DMS79 (cell line): ENCODE measurements around the gene CCDC178.
"Not testable (repeated sequence)": the region's sequence is repeated elsewhere in the genome, so short reads cannot be mapped to it uniquely, and the experiment has no call there.

Experiments used
- DNase-seq: peaks from one replicate; lab custom pipeline; 2025; lab: John Stamatoyannopoulos, UW

CCDC178 gene

GRCh38 chr18:33210575-33211189 is 229.8 kb downstream of the CCDC178 start:
- peak; percentile 11 for DNase-seq

DNA sequence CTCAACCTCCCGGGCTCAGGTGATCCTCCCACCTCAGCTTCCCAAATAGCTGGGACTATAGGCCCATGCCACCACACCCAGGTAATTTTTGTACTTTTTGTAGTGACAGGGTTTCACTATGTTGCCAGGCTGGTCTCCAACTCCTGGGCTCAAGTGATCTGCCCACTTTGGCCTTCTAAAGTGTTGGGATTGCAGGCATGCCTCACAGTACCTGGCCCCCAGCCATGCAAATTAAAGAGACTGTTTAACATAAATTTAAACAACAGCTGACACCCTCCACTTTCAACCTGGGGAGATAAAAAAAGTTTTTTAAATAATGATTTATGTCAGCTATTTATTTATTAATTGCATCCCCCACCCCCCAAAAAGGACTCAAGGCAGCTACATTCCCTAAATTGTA is 234.7 kb downstream of the CCDC178 start:
- DNase-seq = no peak

DNA sequence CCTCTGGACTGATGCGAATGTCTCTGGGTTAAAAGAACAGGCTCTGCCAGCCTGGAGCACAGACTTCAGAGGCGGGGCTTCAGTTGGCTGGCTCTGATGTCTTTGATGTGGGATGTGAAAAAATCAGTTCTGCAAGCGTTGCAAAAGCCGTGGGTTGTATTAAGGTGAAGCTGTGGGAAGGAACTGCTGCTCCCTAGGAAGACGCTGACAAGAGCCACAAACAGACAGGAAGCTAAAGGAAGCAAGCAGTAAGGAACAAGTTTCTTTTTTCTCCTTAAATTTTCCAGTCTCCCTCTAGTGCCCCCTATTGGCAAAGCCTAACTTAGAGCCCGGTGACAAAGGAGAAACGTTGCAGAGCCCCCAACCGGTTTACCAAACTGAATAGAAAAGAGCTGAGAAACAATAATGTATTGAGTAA is 239.0 kb downstream of the CCDC178 start:
- no peak for DNase-seq

- DNase-seq = no peak
These were observed 244.7 kb downstream of the CCDC178 start for GRCh38 chr18:33195795-33196194.

DNA sequence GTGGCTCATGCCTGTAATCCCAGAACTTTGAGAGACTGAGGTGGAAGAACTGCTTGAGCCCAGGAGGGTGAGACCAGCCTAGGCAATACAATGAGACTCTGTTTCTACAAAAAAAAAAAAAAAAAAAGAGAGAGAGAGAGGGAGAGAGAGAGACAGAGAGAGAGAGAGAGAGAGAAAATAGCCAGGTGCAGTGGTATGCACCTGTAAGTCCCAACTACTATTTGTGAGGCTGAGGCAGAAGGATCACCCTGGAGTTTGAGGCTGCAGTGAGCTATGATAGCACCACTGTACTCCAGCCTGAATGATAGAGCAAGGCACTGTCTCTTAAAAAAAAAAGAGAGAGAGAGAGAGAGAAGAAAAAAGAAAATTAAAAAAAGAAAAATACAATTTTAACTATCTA is 245.7 kb downstream of the CCDC178 start:
- DNase-seq = no peak

GRCh38 chr18:33184958-33185357 is 255.6 kb downstream of the CCDC178 start:
- DNase-seq = no peak

GRCh38 chr18:33184175-33184574 is 256.3 kb downstream of the CCDC178 start:
- DNase-seq = no peak

GRCh38 chr18:33183136-33183535 is 257.4 kb downstream of the CCDC178 start:
- no peak for DNase-seq

GRCh38 chr18:33181016-33181415 is 259.5 kb downstream of the CCDC178 start:
- DNase-seq = no peak

- DNase-seq = no peak
These were observed 271.3 kb downstream of the CCDC178 start for GRCh38 chr18:33169218-33169617.

GRCh38 chr18:33164121-33164520 is 276.4 kb downstream of the CCDC178 start:
- not testable (repeated sequence) for DNase-seq

GRCh38 chr18:33161131-33161530 is 279.4 kb downstream of the CCDC178 start:
- no peak for DNase-seq

DNA sequence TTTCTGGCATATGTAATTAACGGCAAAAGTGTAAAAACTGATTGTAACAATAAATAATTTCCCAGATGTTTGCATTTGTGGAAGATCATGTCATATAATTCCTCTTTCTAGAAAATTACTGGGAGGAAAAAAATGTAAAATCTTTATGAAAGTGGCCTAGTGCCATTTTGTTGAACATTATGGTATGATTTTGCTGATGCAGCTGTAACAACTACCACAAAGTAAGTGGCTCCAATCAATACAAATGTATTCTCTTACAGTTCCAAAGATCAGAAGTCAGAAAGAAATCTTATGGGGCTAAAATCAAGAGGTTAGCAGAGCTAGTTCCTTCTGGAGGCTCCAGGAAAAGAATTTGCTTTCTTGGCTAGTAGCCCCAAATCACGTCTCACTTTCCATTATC is 281.4 kb downstream of the CCDC178 start:
- DNase-seq = no peak

DNA sequence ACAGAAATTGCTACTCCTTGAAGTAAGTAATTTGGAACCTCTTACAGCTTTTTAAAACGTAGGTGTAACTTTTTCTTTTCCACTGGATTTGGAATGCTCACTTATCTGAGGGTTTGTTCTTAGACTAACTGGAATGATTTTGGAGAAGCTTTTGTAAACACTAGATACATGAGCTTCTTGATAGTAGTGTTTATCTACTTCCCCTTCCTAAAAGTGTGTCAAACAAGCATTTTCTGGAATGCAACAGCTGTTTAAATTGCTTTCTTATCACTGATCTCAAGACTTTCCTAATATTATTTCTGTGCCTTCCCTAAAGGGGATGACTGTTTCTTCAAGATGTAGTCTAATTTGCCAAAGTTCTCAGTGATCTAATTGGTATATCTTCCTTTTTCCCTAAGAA is 282.6 kb downstream of the CCDC178 start:
- DNase-seq = peak; percentile 64

DNA sequence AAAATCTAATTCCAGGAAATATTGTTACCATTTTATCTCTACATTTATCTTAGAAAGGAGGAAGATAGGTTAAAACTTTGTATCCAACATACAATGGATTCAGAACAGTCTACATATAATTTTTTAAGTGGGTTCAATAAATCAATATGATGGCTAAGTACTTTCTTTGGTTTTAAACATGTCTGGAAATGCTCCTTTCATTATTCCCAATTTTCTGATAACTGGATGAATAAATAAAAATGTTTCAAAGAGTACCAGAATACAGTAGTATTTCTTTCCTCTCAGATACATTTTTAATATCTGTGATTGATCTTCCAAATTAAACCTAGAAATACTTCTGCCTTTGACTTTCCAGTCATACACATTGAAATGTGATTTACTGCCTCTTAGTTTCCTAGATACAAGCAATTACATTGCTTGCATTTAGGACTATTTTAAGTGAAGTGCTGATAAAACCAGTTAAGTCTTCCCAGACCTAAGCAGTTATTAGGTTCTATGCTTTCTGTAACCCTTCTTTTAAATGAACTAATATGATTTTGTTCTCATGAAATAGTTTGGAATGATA is 283.5 kb downstream of the CCDC178 start:
- DNase-seq = no peak

DNA sequence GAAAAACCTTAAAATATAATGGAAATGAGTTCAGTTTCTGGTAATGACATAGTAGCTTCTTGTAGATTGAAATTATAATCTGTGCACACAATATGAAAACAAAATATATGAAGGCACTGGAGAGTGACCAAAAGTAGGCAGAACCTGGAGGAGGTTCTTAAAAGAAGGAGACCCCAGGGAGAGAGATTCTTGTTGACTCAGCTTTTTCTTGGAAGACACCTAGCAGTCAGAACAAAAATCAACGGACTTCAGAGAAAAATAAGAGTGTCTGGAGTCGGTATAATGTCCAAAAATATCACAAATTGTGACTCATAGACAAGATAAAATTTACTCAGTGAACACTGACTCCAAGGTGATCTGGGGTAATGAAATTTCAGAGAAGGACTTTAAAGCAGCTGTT is 286.5 kb downstream of the CCDC178 start:
- no peak for DNase-seq

GRCh38 chr18:33152376-33152775 is 288.1 kb downstream of the CCDC178 start:
- no peak for DNase-seq

GRCh38 chr18:33147811-33148210 is 292.7 kb downstream of the CCDC178 start:
- DNase-seq = not testable (repeated sequence)

GRCh38 chr18:33146014-33146413 is 294.5 kb downstream of the CCDC178 start:
- no peak for DNase-seq

DNA sequence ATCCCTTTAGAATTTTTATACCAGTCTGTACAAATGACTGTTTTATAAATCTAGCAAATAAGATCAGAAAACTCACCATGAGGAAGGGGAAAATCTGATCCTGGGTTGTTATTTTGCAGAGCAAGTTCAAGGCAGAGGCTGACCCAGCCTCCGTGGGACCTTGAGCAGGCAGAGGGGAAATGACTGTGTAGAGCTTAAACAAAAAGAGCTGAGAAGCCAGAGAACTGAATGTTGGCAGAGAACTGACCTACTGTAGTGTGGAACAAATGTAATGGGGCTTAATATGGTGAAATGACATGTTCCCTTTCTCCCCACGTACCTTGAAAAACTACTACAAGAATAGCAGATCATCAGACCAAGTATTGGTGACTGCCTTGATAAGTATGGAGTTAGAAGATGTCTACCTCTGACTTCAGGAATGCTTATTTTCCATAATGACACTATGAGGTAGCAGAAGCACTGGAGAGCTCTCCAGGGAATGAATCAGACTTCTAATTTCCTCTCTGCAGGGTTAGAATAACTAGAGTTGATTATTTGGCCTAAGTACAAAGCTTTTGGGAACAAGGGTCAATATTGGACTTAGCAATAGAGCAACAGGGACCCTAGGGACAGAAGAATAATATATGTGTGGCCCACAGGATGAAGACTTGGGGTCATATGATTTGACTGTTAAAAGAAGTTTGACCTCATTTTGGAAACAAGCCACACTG is 304.4 kb downstream of the CCDC178 start:
- DNase-seq = no peak

DNA sequence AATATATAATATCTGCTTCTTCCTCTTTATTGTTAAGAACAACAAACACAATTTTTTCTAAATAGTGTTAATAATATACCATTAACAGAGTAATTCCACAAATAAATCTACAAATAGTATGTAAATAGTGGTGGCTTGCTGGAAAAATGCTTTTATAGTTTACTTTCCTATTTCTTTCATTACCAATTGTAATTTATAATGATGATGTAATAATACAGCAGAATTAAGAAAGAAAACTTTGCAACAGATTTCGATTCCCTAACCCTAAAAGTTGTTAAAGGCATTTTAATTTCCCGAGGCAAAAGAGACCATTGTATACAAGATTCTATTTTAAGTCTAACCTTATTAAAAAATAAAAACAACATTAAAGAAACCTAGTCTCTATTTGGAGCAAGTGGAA is 307.9 kb downstream of the CCDC178 start:
- DNase-seq = no peak

- DNase-seq = no peak
These were observed 311.9 kb downstream of the CCDC178 start for GRCh38 chr18:33128581-33128980.

DNA sequence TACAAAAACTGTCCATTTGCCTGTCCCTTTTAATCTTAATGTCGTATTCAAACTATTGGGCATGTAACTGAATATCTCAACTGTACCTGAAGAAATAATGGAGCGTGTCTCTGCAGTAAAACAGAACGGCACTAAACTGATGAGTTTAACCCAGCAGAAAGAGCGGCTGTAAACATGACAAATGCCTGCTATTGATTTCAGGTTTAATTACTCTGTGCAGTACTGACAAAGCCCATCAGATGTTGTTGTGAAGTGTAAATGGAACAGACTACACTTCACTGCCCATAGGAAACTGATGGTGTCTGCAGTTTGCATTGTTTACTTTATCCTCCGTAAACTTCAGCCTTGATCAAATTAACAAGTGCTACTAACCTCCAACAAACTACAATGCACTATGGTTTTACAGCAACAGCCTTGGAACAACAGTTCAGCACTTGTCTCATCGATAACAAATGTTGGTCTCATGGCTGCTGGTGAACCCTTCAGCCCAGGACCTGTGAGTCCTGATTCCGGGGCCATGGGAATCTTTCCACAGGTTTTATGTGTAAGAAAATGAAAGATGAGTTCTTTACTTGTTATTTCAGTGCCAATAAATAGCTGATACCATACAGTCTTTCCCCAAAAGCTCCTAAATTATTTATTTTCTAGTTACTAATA is 316.5 kb downstream of the CCDC178 start:
- DNase-seq = peak; percentile 41
